Activated CD4-positive, alpha-beta T cell treated with anti-CD3 and anti-CD28 coated beads, Interleukin-10, Interleukin-2, amounts not matched to agents 100 ng/mL and 50 ng/mL, durations not matched to agents 16 hours and 8 hours (primary cell): ENCODE results near the gene CPLANE2.
"Not testable (repeated sequence)": the region's sequence is repeated elsewhere in the genome, so short reads cannot be mapped to it uniquely, and the experiment has no call there.

Experiments
- DNase-seq: peaks from one replicate; pipeline ENCODE4 v3.0.0-alpha.2; 2020

Gene CPLANE2

GRCh38 chr1:16248603-16249516 is 11.9 kb upstream of the CPLANE2 start:
- DNase-seq, result no peak

DNA sequence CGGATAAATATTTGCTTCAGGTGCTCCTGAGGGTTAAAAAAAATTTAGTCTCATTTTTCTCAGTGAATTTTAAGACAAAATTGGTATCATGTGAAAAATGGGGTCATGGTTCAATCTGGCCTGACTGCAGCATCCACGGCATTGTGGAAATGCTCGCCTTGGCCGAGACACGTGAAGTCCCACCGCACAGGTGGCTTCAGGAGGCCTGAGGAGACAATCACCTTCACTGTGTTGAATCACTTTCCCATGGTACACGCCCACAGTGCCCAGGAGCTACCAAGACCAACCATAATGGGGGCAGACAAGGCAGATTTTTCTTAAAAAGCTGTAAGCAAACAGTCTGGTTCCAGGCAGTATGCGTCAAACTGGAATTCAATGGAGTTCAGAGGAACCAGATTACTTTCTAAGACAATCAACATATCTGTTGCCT is 11.0 kb upstream of the CPLANE2 start:
- DNase-seq, result no peak

DNA sequence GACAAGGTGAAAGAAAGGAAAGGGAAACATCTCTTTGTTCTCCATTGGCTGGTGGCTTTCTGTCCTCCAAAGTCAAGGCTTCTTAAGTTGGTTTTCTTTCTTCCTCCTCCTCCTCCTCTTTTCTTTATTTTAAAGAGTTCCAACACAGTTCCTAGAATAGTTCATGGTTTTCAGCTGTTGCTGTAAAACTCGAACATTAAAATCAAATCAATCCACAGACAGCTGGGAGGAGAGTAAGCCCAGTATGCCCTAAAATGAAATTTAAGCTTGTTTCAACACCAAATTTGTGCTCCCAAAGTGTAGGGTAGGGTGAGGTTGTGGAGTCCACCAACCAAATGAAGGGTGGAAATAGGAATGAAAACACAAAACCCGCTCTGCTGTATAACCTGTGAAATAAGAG is 10.5 kb upstream of the CPLANE2 start:
- DNase-seq, result no peak

- no peak for DNase-seq
Measured at GRCh38 chr1:16246961-16247360, 10.0 kb upstream of the CPLANE2 start.

GRCh38 chr1:16246239-16246638 is 9.3 kb upstream of the CPLANE2 start:
- not testable (repeated sequence) for DNase-seq

- no peak for DNase-seq
Measured at GRCh38 chr1:16245476-16246196, 8.7 kb upstream of the CPLANE2 start.

- DNase-seq, result no peak
Measured at GRCh38 chr1:16244650-16245285, 7.8 kb upstream of the CPLANE2 start.

GRCh38 chr1:16243936-16244649 is 7.1 kb upstream of the CPLANE2 start:
- peak; percentile 82 for DNase-seq

DNA sequence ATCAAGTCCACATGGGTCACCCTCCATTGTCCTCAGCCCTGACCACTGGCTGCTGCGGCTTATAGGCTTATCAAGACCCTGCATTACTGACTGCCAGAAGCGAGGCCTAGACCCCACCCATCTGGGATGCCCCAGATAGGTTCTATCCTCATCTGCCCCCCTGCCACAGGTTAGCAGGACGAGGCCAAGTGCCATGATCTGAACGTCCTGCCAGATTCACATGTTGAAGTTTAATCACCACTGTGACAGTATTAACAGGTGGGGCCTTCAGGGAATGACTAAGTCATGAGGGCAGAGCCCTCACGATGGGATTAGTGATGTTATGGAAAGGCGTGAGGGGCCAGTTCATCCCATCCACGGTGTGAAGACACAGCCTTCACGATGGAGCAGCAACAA is 6.2 kb upstream of the CPLANE2 start:
- no peak for DNase-seq

DNA sequence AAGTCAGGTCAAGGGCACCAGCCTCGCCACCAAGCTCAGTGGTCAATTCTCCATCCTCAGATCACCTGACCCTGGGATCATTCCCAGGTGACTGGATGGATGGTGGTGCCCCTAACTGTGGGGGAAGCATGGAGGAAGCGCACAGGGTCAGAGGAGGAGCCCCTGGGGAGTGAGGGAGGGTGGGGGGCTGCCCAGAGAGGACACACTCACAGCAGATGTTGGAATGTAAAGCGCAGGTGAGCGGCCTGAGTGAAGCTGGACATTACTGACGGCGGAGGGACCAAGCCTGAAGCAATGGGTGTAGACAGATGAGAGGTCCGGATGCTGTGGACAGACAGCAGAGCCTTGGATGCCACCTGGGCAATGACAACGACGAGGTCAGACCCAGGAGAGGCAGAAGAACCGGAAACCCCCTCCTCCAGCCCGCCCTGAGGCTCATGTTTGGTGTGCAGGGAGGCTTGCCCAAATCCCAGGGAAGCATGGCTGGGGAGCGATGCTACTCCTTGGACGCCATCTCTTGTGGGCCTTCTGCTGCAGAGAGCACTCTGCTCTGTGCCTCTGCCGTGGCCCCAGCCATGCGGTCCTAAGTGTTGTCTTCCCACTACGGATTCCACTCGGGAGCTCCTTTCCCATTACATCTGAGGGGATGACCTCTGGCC is 5.7 kb upstream of the CPLANE2 start:
- DNase-seq, result no peak

DNA sequence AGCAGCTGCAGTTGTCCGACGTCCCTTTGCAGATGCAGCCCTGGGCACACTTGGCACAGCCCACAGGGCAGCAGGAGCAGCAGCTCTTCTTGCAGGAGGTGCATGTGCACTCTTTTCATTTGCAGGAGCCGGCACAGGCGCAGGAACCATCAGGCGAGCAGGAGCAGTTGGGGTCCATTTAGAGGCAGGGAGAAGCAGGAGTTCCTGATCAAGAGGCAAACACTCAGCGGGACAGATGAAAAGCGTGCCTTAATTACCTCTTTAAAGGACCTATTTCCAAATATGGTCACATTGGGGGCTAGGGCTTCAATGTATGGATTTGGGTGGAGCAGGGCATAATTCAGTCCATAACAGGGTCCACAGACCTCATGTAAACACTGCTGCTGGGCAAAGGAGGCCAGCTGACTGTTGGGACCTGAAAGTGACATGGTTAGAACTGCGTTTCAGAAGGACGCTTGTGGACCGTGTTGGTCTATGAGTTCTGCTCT is 4.3 kb upstream of the CPLANE2 start:
- DNase-seq, result no peak

- peak; percentile 16 for DNase-seq
Measured at GRCh38 chr1:16239972-16240491, 3.0 kb upstream of the CPLANE2 start.

DNA sequence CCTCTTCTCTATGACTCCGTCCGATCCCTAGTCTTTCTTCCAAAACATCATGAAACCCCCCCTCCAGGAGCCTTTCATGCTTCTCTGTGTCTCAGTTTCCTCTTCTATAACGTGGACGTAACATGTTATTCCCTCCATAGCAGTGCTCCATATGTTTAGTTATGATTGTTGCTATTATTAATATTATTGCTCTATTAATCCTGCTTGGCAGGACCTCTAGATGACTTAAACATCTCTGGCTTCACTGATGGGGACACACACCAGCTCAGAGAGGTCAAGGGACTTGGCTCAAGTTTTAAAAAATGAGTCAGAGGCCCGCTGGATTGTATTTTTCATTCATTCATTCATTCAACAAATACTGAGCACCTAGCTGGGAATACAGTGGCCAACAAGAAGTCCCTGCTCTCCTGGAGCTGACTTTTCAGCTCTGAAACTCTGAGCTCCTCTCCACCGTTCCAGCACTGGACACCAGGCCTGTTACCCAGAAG is 404 bp upstream of the CPLANE2 start:
- no peak for DNase-seq

GRCh38 chr1:16235944-16236510 is 956 bp downstream of the CPLANE2 start:
- DNase-seq, result peak; percentile 65

- no peak for DNase-seq
Measured at GRCh38 chr1:16235347-16235746, 1.6 kb downstream of the CPLANE2 start.

- no peak for DNase-seq
Measured at GRCh38 chr1:16233431-16233830, 3.6 kb downstream of the CPLANE2 start.

- DNase-seq, result no peak
Measured at GRCh38 chr1:16232316-16232710, 4.7 kb downstream of the CPLANE2 start.

DNA sequence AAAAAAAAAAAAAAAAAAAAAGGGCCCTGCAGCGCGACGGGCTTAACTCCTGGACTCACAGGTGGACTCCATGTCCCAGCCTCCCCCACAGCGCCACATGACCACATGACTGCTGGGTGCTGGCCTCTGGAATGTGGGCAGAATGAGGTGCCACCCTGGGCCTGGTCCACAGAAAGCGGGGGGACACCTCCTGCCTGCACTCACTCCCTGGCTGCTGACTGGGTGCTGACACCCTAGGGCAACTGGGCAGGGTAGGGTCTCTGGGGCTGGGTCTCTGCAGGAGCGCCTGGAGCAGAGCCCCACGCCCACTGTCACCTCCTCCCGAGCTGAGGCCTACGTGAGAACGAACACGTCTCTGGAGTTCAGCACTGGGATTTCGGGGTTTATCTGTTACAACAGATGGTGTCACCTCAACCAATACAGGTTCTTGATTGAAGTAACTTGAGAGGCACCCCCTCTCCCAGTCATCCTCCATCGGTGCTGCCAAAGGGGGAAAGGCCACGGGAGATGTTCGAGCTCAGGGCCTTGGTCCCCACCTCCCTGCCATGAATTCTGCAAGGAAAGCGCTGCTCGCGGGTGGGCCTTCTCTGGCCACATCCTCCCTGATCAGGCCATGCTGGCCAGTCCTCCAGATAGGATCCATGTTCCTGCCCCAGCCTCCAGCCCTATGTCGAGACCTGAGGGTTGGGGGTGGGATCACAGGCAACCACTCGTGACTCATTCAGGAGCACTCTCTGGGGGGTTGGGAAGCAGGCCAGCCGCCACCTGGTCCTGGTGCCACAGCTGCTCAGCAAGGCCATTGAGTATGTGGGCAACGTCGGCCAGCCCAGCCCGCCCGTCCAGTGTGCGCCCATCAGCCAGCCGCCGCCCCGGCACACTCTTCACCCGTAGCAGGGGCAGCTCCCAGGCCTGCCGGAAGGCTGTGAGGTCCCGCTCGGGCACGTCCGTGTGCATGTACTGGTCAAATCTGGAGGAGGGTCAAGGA is 5.4 kb downstream of the CPLANE2 start:
- no peak for DNase-seq

GRCh38 chr1:16230744-16231143 is 6.2 kb downstream of the CPLANE2 start:
- no peak for DNase-seq
